Measurements from ENCODE around the gene GUK1. TPM values are rescaled to one million over a fixed set of nuclear protein-coding genes. Genes with fewer than 3 reads are reported as not detected.
A peak's percentile ranks its signal among the peaks of the same experiment; 100 is the strongest.

Gene GUK1
- total RNA-seq, 3 donors from 2014 or later (not counting 1 experiment from before 2014, with no cell fraction given) = 292 to 313 (median 308) TPM

DNA sequence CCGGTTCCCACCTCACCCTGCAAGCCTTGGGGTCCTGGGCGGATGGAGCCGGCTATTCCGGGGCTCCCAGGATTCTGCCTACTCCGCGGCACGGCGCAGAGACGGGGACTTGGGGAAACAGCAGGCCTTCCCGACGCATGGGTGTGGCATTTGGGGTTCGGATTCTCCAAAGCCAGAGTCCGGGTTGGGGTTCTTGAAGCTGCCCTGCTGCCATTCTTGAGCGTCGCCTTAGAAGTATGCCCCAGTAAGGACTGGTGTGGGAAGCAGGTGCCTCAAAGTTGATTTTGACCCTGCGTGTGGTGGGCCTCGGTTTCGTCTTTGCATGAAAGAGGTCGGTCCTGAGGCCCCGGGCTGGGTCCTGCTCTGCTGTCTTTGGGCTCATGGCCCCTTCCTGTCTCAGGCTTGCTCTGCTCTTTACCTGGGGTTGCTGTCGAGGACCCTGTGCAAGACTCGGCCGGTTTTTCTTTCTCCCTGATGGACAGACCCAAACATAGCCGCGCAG is 696 bp downstream of the GUK1 start:
- DNase-seq (peak in 1 of 2 donors; percentile 47), ATAC-seq (no peak)
- Mint-ChIP-seq H3K27me3 (ENCODE audit: low read depth in 2 of 2) (no peaks in the 10 kb centered on the region), H3K27ac (peak overlapping the region; percentile 95 to 96), H3K4me1 (peaks cover 22 to 54% of the 10 kb centered on the region in 2 donors), H3K9me3 (no peaks in the 10 kb centered on the region), H3K36me3 (no peaks in the 10 kb centered on the region), H3K4me3 (peak overlapping the region; percentile 98)
- Histone ChIP-seq H3K36me3 (ENCODE audit: control insufficient read depth, insufficient read depth, low read length) (peaks cover 8% of the 10 kb centered on the region), H3K27me3 (ENCODE audit: control insufficient read depth, insufficient read depth, low read length) (no peaks in the 10 kb centered on the region), H3K9me3 (ENCODE audit: control insufficient read depth, insufficient read depth, low read length) (no peaks in the 10 kb centered on the region), H3K27ac (ENCODE audit: low read length) (peak overlapping the region; percentile 99), H3K4me1 (ENCODE audit: control insufficient read depth, insufficient read depth, low read length) (peaks cover 70% of the 10 kb centered on the region), H3K4me3 (ENCODE audit: low read length) (peak overlapping the region; percentile 99)
- 5% methylated on average over 25 of the region's 25 CpGs for WGBS (ENCODE audit: insufficient coverage)
- no peak for TF ChIP-seq CTCF (IDR thresholded peaks at IDR 0.05)
- intact Hi-C loops (cut with micrococcal nuclease) = loop anchor here (1.0 kb wide), 2 partner anchors 25 to 31 kb away; partner anchors contain the start of genes IBA57 and MRPL55

DNA sequence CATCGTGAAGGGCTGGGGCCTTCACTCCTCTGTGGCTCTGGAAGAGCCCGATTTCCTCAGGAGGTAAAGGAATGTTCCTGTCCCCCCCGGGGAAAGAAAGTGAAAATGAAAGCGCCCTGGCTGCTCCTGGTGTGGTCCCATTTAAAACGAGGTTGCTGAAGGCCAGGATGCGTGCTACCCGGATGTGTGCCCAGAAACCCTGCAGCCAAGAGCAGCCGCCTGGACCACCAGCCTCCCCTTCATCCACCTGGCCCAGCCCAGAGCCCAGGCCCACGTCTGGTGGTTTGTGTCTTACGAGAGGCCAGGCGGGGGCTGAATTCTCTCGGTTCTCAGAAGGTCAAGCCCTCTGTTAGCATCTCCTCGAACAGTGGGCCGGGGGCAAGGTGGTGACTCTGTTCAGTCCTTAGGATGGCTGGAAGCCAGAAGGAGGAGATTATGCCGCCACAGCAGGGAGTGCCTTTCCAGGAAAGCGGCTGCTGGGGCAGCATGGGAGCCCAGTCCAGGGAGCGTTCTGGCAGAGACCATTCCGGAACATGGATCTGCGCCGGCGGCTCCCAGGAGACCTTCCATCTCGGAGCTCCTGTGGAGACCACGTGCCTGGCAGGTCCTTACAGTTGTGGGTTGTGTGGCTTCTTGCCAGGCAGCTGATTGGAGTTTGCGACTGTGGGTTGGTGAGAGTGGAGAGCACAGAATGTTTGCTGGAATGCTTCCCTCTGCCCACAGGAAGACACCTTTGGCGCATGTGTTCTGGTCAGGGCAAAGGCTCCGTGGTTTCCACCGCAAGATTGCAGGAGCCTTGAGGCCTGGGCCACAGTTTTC is 1.4 kb downstream of the GUK1 start:
- DNase-seq (peak; percentile 16 to 67), ATAC-seq (no peak)
- H3K27ac ChIP-seq (ENCODE audit: low read length) = peak overlapping the region; percentile 99
- peak overlapping the region; percentile 99 for H3K4me3 ChIP-seq (ENCODE audit: low read length)
- Mint-ChIP-seq H3K4me3 (peak overlapping the region; percentile 98), H3K27me3 (ENCODE audit: low read depth in 2 of 2) (no peaks in the 10 kb centered on the region), H3K9me3 (no peaks in the 10 kb centered on the region), H3K4me1 (peaks cover 22 to 56% of the 10 kb centered on the region in 2 donors), H3K27ac (peak overlapping the region; percentile 95 to 96), H3K36me3 (no peaks in the 10 kb centered on the region)
- TF ChIP-seq CTCF (IDR thresholded peaks at IDR 0.05) = no peak
- H3K4me1 ChIP-seq (ENCODE audit: control insufficient read depth, insufficient read depth, low read length) = peaks cover 67% of the 10 kb centered on the region
- 42% methylated on average over 27 of the region's 27 CpGs for WGBS (ENCODE audit: insufficient coverage)
- H3K27me3 ChIP-seq (ENCODE audit: control insufficient read depth, insufficient read depth, low read length) = no peaks in the 10 kb centered on the region
- H3K36me3 ChIP-seq (ENCODE audit: control insufficient read depth, insufficient read depth, low read length) = peaks cover 13% of the 10 kb centered on the region
- no peaks in the 10 kb centered on the region for H3K9me3 ChIP-seq (ENCODE audit: control insufficient read depth, insufficient read depth, low read length)
- intact Hi-C loops (cut with micrococcal nuclease) = no loop called here

- Histone ChIP-seq H3K4me1 (ENCODE audit: control insufficient read depth, insufficient read depth, low read length) (peaks cover 66% of the 10 kb centered on the region), H3K36me3 (ENCODE audit: control insufficient read depth, insufficient read depth, low read length) (peaks cover 20% of the 10 kb centered on the region), H3K4me3 (ENCODE audit: low read length) (peak overlapping the region; percentile 99), H3K9me3 (ENCODE audit: control insufficient read depth, insufficient read depth, low read length) (no peaks in the 10 kb centered on the region), H3K27ac (ENCODE audit: low read length) (peak overlapping the region; percentile 99), H3K27me3 (ENCODE audit: control insufficient read depth, insufficient read depth, low read length) (no peaks in the 10 kb centered on the region)
- Mint-ChIP-seq H3K9me3 (no peaks in the 10 kb centered on the region), H3K27me3 (ENCODE audit: low read depth in 2 of 2) (no peaks in the 10 kb centered on the region), H3K27ac (peak overlapping the region; percentile 95 to 96), H3K4me1 (peaks cover 22 to 53% of the 10 kb centered on the region in 2 donors), H3K36me3 (no peaks in the 10 kb centered on the region), H3K4me3 (peak overlapping the region; percentile 70)
- WGBS (ENCODE audit: insufficient coverage) = 63% methylated on average over 16 of the region's 16 CpGs
- ATAC-seq = no peak
- peak; percentile 16 to 43 for DNase-seq
- intact Hi-C loops (cut with micrococcal nuclease) = no loop called here
- TF ChIP-seq CTCF (IDR thresholded peaks at IDR 0.05) = no peak
Measured at GRCh38 chr1:228142155-228142691, 2.1 kb downstream of the GUK1 start.

Measured in natural killer cell (primary cell).